ENCODE results near the gene ASAP2. TPM values are rescaled to one million over a fixed set of nuclear protein-coding genes. Genes with fewer than 3 reads are reported as not detected.

Gene ASAP2
- total and polyA plus RNA-seq, 9 of the 15 experiments (the other 6 are each of a cell fraction or from before 2014, with no cell fraction given): 0.06 to 4.3 (median 3.1) TPM

- TF ChIP-seq, protein P1, sequence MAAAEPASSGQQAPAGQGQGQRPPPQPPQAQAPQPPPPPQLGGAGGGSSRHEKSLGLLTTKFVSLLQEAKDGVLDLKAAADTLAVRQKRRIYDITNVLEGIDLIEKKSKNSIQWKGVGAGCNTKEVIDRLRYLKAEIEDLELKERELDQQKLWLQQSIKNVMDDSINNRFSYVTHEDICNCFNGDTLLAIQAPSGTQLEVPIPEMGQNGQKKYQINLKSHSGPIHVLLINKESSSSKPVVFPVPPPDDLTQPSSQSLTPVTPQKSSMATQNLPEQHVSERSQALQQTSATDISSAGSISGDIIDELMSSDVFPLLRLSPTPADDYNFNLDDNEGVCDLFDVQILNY (CRISPR knock-in tag; IDR thresholded peaks at IDR 0.05): no peak
- TF ChIP-seq, protein P2, sequence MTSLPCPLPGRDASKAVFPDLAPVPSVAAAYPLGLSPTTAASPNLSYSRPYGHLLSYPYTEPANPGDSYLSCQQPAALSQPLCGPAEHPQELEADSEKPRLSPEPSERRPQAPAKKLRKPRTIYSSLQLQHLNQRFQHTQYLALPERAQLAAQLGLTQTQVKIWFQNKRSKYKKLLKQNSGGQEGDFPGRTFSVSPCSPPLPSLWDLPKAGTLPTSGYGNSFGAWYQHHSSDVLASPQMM (CRISPR knock-in tag; IDR thresholded peaks at IDR 0.05): no peak
- TF ChIP-seq, protein P3, sequence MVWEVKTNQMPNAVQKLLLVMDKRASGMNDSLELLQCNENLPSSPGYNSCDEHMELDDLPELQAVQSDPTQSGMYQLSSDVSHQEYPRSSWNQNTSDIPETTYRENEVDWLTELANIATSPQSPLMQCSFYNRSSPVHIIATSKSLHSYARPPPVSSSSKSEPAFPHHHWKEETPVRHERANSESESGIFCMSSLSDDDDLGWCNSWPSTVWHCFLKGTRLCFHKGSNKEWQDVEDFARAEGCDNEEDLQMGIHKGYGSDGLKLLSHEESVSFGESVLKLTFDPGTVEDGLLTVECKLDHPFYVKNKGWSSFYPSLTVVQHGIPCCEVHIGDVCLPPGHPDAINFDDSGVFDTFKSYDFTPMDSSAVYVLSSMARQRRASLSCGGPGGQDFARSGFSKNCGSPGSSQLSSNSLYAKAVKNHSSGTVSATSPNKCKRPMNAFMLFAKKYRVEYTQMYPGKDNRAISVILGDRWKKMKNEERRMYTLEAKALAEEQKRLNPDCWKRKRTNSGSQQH (CRISPR knock-in tag; IDR thresholded peaks at IDR 0.05): no peak
- TF ChIP-seq TEAD2 (tag; IDR thresholded peaks at IDR 0.05): no peak
- no peak for TF ChIP-seq FOXP1 (CRISPR knock-in tag; IDR thresholded peaks at IDR 0.05)
- TF ChIP-seq MCM7 (IDR thresholded peaks at IDR 0.05): no peak
- no peak for TF ChIP-seq RBM22 (IDR thresholded peaks at IDR 0.05; ENCODE audit: low read depth, low read length, poor library complexity, severe bottlenecking)
- 0 out of 2 replicates have a peak, but pooled peaks have one; percentile 32 for TF ChIP-seq PATZ1 (CRISPR knock-in tag; IDR thresholded peaks at IDR 0.05; ENCODE audit: borderline replicate concordance)
- TF ChIP-seq NCOR1 (IDR thresholded peaks at IDR 0.05): peak; percentile 46; the same call in 1 of the 2 replicates
- peak; percentile 63 for TF ChIP-seq CXXC5 (CRISPR knock-in tag; IDR thresholded peaks at IDR 0.05)
- no peak for TF ChIP-seq BCOR (IDR thresholded peaks at IDR 0.05)
- no peak for TF ChIP-seq MBD2 (IDR thresholded peaks at IDR 0.05; ENCODE audit: borderline replicate concordance, low read depth)
- TF ChIP-seq HOMEZ (CRISPR knock-in tag; IDR thresholded peaks at IDR 0.05): no peak
- peak; percentile 67 for TF ChIP-seq FOSL1 (tag; conservative IDR thresholded peaks at IDR 0.05)
- TF ChIP-seq NFXL1 (CRISPR knock-in tag; IDR thresholded peaks at IDR 0.05): no peak
- no peak for TF ChIP-seq PRMT5 (CRISPR knock-in tag; IDR thresholded peaks at IDR 0.05)
- no peak for TF ChIP-seq FUS (optimal IDR thresholded peaks at IDR 0.05; ENCODE audit: low read depth, low read length)
- TF ChIP-seq WHSC1 (IDR thresholded peaks at IDR 0.05; ENCODE audit: low read length): no peak
- no peak for TF ChIP-seq CHD2 (IDR thresholded peaks at IDR 0.05; ENCODE audit: low read depth, low read length)
- TF ChIP-seq ZNF77 (CRISPR knock-in tag; IDR thresholded peaks at IDR 0.05): no peak
- TF ChIP-seq, protein P4, sequence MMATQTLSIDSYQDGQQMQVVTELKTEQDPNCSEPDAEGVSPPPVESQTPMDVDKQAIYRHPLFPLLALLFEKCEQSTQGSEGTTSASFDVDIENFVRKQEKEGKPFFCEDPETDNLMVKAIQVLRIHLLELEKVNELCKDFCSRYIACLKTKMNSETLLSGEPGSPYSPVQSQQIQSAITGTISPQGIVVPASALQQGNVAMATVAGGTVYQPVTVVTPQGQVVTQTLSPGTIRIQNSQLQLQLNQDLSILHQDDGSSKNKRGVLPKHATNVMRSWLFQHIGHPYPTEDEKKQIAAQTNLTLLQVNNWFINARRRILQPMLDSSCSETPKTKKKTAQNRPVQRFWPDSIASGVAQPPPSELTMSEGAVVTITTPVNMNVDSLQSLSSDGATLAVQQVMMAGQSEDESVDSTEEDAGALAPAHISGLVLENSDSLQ (IDR thresholded peaks at IDR 0.05): no peak
- no peak for TF ChIP-seq ETV6 (IDR thresholded peaks at IDR 0.05; ENCODE audit: borderline replicate concordance in 1 of 2, low read depth in 2 of 2, low read length in 1 of 2)
- no peak for TF ChIP-seq ETV6 (CRISPR knock-in tag; IDR thresholded peaks at IDR 0.05; ENCODE audit: borderline replicate concordance)
These were observed 5.3 kb upstream of the ASAP2 start (continued) for GRCh38 chr2:9201185-9201891.
